Dedifferentiated amniotic fluid mesenchymal stem cell (primary cell): Measurements from ENCODE around the gene CTNND2.
"Not testable (repeated sequence)": the region's sequence is repeated elsewhere in the genome, so short reads cannot be mapped to it uniquely, and the experiment has no call there.

Experiments
- DNase-seq: peaks from one replicate; pipeline ENCODE4 v3.0.0-alpha.2; 2016; ENCODE audit errors: extremely low spot score

CTNND2 gene

GRCh38 chr5:11084111-11084510 lies 820.1 kb downstream of the CTNND2 start:
- no peak for DNase-seq

GRCh38 chr5:11082404-11082945 lies 821.8 kb downstream of the CTNND2 start:
- no peak for DNase-seq

GRCh38 chr5:11076945-11077613 lies 827.2 kb downstream of the CTNND2 start:
- DNase-seq = no peak

- DNase-seq = no peak
Observed at GRCh38 chr5:11075035-11075805, 829.0 kb downstream of the CTNND2 start.

GRCh38 chr5:11072568-11072967 lies 831.7 kb downstream of the CTNND2 start:
- no peak for DNase-seq

GRCh38 chr5:11072076-11072475 lies 832.2 kb downstream of the CTNND2 start:
- DNase-seq = no peak

GRCh38 chr5:11069041-11069440 lies 835.2 kb downstream of the CTNND2 start:
- no peak for DNase-seq

GRCh38 chr5:11065723-11066122 lies 838.5 kb downstream of the CTNND2 start:
- DNase-seq = not testable (repeated sequence)

GRCh38 chr5:11064763-11065450 lies 839.3 kb downstream of the CTNND2 start:
- DNase-seq = no peak

GRCh38 chr5:11062397-11062796 lies 841.8 kb downstream of the CTNND2 start:
- DNase-seq = no peak

- no peak for DNase-seq
Observed at GRCh38 chr5:11056560-11056959, 847.7 kb downstream of the CTNND2 start.

- no peak for DNase-seq
Observed at GRCh38 chr5:11054014-11054413, 850.2 kb downstream of the CTNND2 start.

GRCh38 chr5:11052871-11053270 lies 851.4 kb downstream of the CTNND2 start:
- DNase-seq = no peak

GRCh38 chr5:11050596-11051304 lies 853.5 kb downstream of the CTNND2 start:
- no peak for DNase-seq

- no peak for DNase-seq
Observed at GRCh38 chr5:11048760-11049159, 855.5 kb downstream of the CTNND2 start.

GRCh38 chr5:11047625-11048024 lies 856.6 kb downstream of the CTNND2 start:
- DNase-seq = no peak

- no peak for DNase-seq
Observed at GRCh38 chr5:11047030-11047429, 857.2 kb downstream of the CTNND2 start.

GRCh38 chr5:11046160-11046559 lies 858.1 kb downstream of the CTNND2 start:
- DNase-seq = no peak

- no peak for DNase-seq
Observed at GRCh38 chr5:11045411-11045810, 858.8 kb downstream of the CTNND2 start.

- DNase-seq = no peak
Observed at GRCh38 chr5:11044581-11044980, 859.7 kb downstream of the CTNND2 start.

GRCh38 chr5:11043881-11044280 lies 860.4 kb downstream of the CTNND2 start:
- DNase-seq = no peak

- no peak for DNase-seq
Observed at GRCh38 chr5:11040345-11040744, 863.9 kb downstream of the CTNND2 start.
